Activated CD4-positive, alpha-beta T cell treated with anti-CD3 and anti-CD28 coated beads for 48 hours (primary cell): ENCODE data around the gene RYR3.
"Not testable (repeated sequence)": the region's sequence is repeated elsewhere in the genome, so short reads cannot be mapped to it uniquely, and the experiment has no call there.

Experiments
- DNase-seq: peaks from one replicate; pipeline ENCODE4 v3.0.0-alpha.2; 2020

RYR3 gene

GRCh38 chr15:33524274-33524673 lies 213.5 kb downstream of the RYR3 start:
- DNase-seq, result no peak

GRCh38 chr15:33526532-33526931 lies 215.8 kb downstream of the RYR3 start:
- DNase-seq, result no peak

- DNase-seq, result no peak
Measured at GRCh38 chr15:33533197-33533596, 222.4 kb downstream of the RYR3 start.

GRCh38 chr15:33534642-33535041 lies 223.9 kb downstream of the RYR3 start:
- DNase-seq, result no peak

GRCh38 chr15:33535135-33535534 lies 224.4 kb downstream of the RYR3 start:
- DNase-seq, result no peak

GRCh38 chr15:33539825-33540573 lies 229.2 kb downstream of the RYR3 start:
- DNase-seq, result no peak

- no peak for DNase-seq
Measured at GRCh38 chr15:33543957-33544356, 233.2 kb downstream of the RYR3 start.

GRCh38 chr15:33545866-33546265 lies 235.1 kb downstream of the RYR3 start:
- no peak for DNase-seq

- peak; percentile 15 for DNase-seq
Measured at GRCh38 chr15:33547876-33548275, 237.1 kb downstream of the RYR3 start.

GRCh38 chr15:33551860-33552259 lies 241.1 kb downstream of the RYR3 start:
- no peak for DNase-seq

GRCh38 chr15:33553157-33553556 lies 242.4 kb downstream of the RYR3 start:
- no peak for DNase-seq

GRCh38 chr15:33559207-33559890 lies 248.6 kb downstream of the RYR3 start:
- DNase-seq, result no peak

- no peak for DNase-seq
Measured at GRCh38 chr15:33561407-33561806, 250.6 kb downstream of the RYR3 start.

GRCh38 chr15:33561967-33562366 lies 251.2 kb downstream of the RYR3 start:
- DNase-seq, result no peak

GRCh38 chr15:33565094-33565493 lies 254.3 kb downstream of the RYR3 start:
- no peak for DNase-seq

- DNase-seq, result no peak
Measured at GRCh38 chr15:33567652-33568051, 256.9 kb downstream of the RYR3 start.

- no peak for DNase-seq
Measured at GRCh38 chr15:33569036-33569435, 258.3 kb downstream of the RYR3 start.

- not testable (repeated sequence) for DNase-seq
Measured at GRCh38 chr15:33577911-33578310, 267.1 kb downstream of the RYR3 start.

GRCh38 chr15:33580526-33580925 lies 269.8 kb downstream of the RYR3 start:
- DNase-seq, result no peak

- no peak for DNase-seq
Measured at GRCh38 chr15:33581032-33581431, 270.3 kb downstream of the RYR3 start.

GRCh38 chr15:33584797-33585196 lies 274.0 kb downstream of the RYR3 start:
- no peak for DNase-seq

- no peak for DNase-seq
Measured at GRCh38 chr15:33586786-33587697, 276.3 kb downstream of the RYR3 start.

GRCh38 chr15:33587773-33588172 lies 277.0 kb downstream of the RYR3 start:
- DNase-seq, result no peak

GRCh38 chr15:33592864-33593263 lies 282.1 kb downstream of the RYR3 start:
- DNase-seq, result no peak
